ENCODE data around the gene SPCS3.
"Not testable (repeated sequence)": the region's sequence is repeated elsewhere in the genome, so short reads cannot be mapped to it uniquely, and the experiment has no call there.

The SPCS3 gene

DNA sequence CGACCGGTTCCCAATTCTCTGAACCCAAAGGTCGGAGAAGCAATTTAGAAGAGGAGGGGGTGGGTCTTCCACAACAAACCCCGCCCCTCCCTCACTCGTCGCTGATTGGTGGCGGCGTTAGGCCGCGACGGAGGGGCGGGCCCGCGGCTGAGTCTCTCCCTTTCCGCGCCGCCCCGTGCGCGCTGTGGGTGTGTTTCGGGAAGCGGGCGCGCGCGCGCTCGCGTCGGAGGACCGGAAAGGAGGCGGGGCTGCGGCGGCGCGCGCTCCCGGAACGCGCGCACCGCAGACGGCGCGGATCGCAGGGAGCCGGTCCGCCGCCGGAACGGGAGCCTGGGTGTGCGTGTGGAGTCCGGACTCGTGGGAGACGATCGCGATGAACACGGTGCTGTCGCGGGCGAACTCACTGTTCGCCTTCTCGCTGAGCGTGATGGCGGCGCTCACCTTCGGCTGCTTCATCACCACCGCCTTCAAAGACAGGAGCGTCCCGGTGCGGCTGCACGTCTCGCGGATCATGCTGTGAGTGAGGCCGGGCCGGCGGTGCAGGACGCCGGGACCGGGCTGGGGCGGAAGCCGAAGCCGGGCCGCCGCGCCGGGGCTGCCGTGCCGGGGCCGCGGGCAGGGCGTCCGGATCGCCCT lies at the start of gene SPCS3:
Gene SPCS3 (plus strand): TSS at position 263 of the 636 bp plus-strand sequence. CDS start 111 bp downstream, at position 374.
- DNase-seq: peak; percentile 94

GRCh38 chr4:176270669-176271068 lies 49.1 kb upstream of the SPCS3 start:
- no peak for DNase-seq

DNA sequence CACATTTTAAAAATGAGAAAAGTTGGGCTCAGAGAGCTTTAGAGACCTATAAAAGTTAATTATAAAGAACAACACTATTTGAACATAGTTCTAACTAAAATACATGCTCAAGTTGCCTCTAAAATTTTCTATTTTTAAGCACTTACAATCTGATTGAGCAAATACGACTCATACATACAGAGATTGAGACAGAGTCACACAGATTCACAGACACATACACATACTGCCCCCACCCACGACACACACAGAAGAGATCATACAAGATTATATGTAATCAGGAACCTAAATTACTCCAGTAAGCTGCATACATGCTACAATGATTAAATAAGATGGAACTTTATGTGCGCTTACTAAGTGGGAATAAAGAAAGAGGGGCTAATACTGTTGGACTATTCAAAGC lies 48.0 kb upstream of the SPCS3 start:
- no peak for DNase-seq

- no peak for DNase-seq
Observed at GRCh38 chr4:176272799-176273198, 47.0 kb upstream of the SPCS3 start.

DNA sequence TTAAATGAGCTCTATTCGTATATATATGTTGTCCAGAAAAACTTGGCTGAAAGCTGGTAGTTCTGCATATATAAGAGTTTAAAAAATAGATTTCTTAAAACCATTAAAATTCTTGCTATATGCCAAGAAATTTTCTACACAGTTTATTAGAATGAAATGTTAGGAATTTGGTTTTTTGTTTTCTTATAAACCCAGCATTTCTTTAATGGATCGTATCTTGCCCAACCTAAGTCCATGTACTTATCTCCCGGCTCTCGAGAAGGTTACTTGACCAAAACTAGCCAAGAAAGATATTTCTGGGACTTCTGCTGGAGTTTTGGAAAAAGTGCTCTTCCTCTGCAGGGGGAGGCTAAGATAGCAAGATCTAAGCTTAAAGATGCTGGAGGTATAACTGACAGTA lies 46.0 kb upstream of the SPCS3 start:
- no peak for DNase-seq

GRCh38 chr4:176274441-176274840 lies 45.3 kb upstream of the SPCS3 start:
- DNase-seq: no peak

GRCh38 chr4:176276710-176277109 lies 43.1 kb upstream of the SPCS3 start:
- DNase-seq: no peak

GRCh38 chr4:176277162-176277904 lies 42.4 kb upstream of the SPCS3 start:
- peak; percentile 5 for DNase-seq

GRCh38 chr4:176279560-176279959 lies 40.2 kb upstream of the SPCS3 start:
- DNase-seq: not testable (repeated sequence)

- DNase-seq: no peak
Observed at GRCh38 chr4:176286728-176287127, 33.0 kb upstream of the SPCS3 start.

- no peak for DNase-seq
Observed at GRCh38 chr4:176287546-176287945, 32.2 kb upstream of the SPCS3 start.

DNA sequence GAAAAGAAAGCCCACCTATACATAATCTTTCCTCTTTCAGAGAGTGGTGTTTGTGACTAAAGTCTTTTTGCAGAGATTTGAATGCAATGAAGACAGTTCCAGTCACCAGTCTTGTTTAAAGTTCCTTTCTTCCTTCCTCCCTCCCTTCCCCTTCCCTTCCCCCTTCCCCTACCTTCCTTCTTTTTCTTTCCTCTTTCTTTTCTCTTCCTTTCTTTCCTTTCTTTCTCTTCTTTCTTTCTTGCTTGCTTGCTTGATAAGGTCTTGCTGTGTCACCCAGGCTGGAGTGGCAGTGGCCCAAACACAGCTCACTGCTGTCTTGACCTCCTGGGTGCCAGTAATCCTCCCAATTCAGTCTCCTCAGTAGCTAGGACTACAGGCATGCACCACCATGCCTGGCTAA lies 31.7 kb upstream of the SPCS3 start:
- DNase-seq: no peak

DNA sequence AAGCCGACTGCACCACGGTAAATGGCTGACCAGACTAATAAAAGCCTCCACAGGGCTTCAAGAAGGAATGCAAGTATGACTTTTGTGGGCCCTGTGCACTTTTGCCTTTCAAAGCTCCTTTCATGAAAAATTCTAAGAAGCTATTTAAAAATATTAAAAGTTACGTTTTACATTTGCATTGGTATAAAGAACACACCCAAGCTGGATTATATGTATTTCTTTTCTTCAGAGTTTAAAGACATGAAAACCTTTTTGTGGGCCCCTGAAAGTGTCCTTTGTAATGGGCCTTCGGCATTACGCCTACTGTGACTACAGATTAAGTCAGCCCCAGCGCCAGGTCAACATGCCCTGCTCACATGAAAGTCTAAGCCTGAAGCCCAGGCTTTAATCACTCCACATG lies 30.2 kb upstream of the SPCS3 start:
- DNase-seq: no peak

GRCh38 chr4:176290520-176290919 lies 29.2 kb upstream of the SPCS3 start:
- no peak for DNase-seq

DNA sequence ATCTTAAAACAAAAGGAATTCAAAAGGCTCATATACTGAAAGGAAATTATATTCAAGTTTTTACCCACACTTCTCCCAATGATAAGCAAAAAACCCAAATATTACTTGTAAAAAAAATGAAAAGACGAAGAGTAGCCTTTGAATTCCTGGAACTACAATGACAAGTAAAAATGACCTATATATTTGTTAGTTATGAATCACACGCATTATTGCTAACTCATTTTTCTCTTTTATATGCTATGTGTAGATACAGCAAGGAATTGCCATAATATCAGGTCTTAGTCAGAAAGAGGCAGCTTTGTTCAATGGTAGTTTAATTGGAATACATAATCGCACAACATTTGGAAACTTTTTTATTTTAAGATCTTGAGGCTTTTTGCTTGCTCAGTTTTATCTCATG lies 28.0 kb upstream of the SPCS3 start:
- DNase-seq: no peak

DNA sequence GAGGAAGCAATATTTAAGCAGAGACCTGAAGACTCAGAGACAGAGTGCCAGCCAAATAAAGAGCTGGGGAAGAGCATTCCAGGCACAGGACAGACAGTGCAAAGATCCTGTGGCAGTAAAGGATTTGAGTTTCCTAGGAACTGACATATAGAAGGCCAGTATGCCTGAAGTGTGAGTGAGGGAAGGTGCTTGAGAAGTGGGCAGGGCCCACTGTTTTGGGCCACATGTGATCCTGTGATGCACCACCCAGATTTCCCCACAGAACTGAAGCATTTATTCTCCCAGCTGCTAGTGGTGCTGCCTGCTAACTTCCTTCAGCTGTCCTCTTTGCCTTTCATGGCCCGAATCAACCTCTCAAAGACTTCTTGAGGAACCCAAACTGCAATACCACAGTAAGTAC lies 26.8 kb upstream of the SPCS3 start:
- no peak for DNase-seq

DNA sequence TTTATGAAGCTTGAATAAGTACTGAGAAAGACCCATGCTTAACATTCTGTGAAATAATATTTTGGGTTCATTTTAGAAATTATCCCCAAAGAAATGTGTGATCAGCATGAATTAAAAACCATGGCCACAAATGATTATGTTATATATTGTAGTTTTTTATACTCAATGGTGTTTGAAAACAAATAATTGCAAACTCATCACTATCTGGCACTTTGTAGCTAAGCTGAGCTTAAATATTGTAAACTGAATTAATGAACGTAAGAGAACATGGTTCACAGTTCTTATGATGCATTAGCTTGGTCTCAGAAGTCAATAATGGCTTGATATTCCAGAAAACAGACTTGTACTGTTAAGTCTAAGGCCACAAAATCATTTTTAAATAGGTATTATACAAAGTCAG lies 26.1 kb upstream of the SPCS3 start:
- no peak for DNase-seq

DNA sequence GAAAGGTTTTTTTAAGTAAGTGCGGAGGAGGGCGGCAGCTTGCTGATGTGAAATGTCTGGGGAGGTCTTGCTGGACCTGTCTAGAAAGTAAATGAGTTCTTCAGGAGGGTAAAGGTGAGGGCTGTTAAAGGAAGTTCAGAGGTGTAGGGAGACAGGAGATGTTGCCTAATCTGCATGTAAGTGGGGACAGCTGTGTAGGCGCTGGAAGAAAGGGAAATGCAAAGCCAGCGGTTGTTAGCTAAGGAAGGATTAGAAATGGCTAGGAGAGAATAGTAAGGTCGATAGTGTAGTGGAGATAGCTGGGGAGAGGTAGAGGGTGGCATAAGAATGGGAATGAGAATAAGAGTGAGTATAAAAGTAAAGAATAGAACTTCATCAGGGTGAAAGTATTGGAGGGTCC lies 23.9 kb upstream of the SPCS3 start:
- DNase-seq: not testable (repeated sequence)

- no peak for DNase-seq
Observed at GRCh38 chr4:176298664-176299063, 21.1 kb upstream of the SPCS3 start.

- no peak for DNase-seq
Observed at GRCh38 chr4:176300036-176300435, 19.7 kb upstream of the SPCS3 start.

DNA sequence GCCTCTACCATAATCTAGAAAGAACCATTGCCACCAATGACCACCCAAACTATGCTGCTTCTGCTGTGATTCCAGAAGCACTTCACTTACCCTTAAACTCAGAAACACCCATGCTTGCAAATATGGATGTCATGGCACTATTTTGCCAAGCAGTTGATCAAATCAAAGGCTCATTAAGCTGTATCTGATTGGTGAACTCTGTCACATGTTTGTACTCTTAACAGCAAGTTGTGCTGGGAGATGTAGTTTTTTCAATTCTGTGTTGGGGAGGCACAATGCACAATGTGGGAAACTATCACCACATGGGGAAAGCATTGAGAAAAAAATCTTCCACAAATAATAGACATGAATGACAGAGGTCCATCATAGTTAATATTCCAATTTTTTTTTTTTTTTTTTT lies 19.2 kb upstream of the SPCS3 start:
- DNase-seq: no peak

- no peak for DNase-seq
Observed at GRCh38 chr4:176302283-176303275, 17.2 kb upstream of the SPCS3 start.

- DNase-seq: no peak
Observed at GRCh38 chr4:176303938-176304337, 15.8 kb upstream of the SPCS3 start.
